Endodermal cell (in vitro differentiated cells): Measurements from ENCODE around the gene AARSD1. TPM values are rescaled to one million over a fixed set of nuclear protein-coding genes. Genes with fewer than 3 reads are reported as not detected.

Source experiments
- DNase-seq: peaks from one replicate; pipeline ENCODE4 v3.0.0-alpha.2; 2017
- H3K27ac ChIP-seq: 2 replicates; pipeline ENCODE4 v1.5.1; 2013; ENCODE audit warnings: mild to moderate bottlenecking, low read depth, low read length, moderate library complexity
- H3K27me3 ChIP-seq: 2 replicates; pipeline ENCODE4 v1.6.1; 2013; ENCODE audit warnings: mild to moderate bottlenecking, low read length, moderate library complexity; ENCODE audit not compliant: insufficient read depth, control insufficient read depth, poor library complexity, severe bottlenecking
- H3K36me3 ChIP-seq: 2 replicates; pipeline ENCODE4 v1.7.0; 2013; ENCODE audit warnings: mild to moderate bottlenecking, low read length, moderate library complexity; ENCODE audit not compliant: control insufficient read depth, insufficient read depth
- H3K4me1 ChIP-seq: one replicate; pipeline ENCODE4 v1.7.0; 2013; ENCODE audit warnings: low read length; ENCODE audit not compliant: control insufficient read depth, insufficient read depth
- H3K4me3 ChIP-seq: 2 replicates; pipeline ENCODE4 v1.5.1; 2013; ENCODE audit warnings: mild to moderate bottlenecking, low read length, moderate library complexity
- H3K9ac ChIP-seq: 2 replicates; pipeline ENCODE4 v1.6.1; 2013; ENCODE audit warnings: mild to moderate bottlenecking, low read length, moderate library complexity; ENCODE audit not compliant: poor library complexity, severe bottlenecking; ENCODE audit errors: extremely low read depth
- H3K9me3 ChIP-seq: 2 replicates; pipeline ENCODE4 v1.6.1; 2013; ENCODE audit warnings: mild to moderate bottlenecking, low read length, moderate library complexity; ENCODE audit not compliant: control insufficient read depth
- H3K27ac Mint-ChIP-seq: 2 replicates; pipeline ENCODE4 v1.8.0; 2020; ENCODE audit warnings: mixed read lengths
- H3K27me3 Mint-ChIP-seq: 2 replicates; pipeline ENCODE4 v1.8.0; 2021; ENCODE audit warnings: mild to moderate bottlenecking, mixed read lengths; ENCODE audit not compliant: insufficient read depth
- H3K36me3 Mint-ChIP-seq: 2 replicates; pipeline ENCODE4 v1.8.0; 2020; ENCODE audit warnings: low read depth, mixed read lengths
- H3K4me1 Mint-ChIP-seq: 2 replicates; pipeline ENCODE4 v1.8.0; 2020; ENCODE audit warnings: mixed read lengths
- H3K4me3 Mint-ChIP-seq: 2 replicates; pipeline ENCODE4 v1.8.0; 2020; ENCODE audit warnings: mild to moderate bottlenecking, moderate library complexity, mixed read lengths
- H3K9me3 Mint-ChIP-seq: 2 replicates; pipeline ENCODE4 v1.8.0; 2020; ENCODE audit warnings: mild to moderate bottlenecking, mixed read lengths
- WGBS, 2 experiments: methylation state at CpG; one replicate each; pipeline versions ENCODE4 v1.1.5 to v1.1.7; 2013; ENCODE audit warnings: missing lambda C conversion rate in 2 of 2, mixed read lengths in 1 of 2; ENCODE audit not compliant: insufficient coverage in 1 of 2, insufficient read length in 1 of 2; 5-methylcytosine and 5-hydroxymethylcytosine counted together
- total RNA-seq, 2 donors: library from RNA; stranded (reverse); fragmentation: NEBNext Ultra II Directional in 1 of 2; extraction: Animal tissue kit (Norgen Biotek cat#: 25700) in 1 of 2; gene quantifications; 2 replicates in 1 of 2; 3 replicates in 1 of 2; pipeline ENCODE4 v1.2.1, GENCODE V29; 2021
- TF ChIP-seq, protein P1 (sequence below): fragments of 200-600 bp; sonication (generic); conservative IDR thresholded peaks from 2 replicates; pipeline ENCODE4 v1.5.0; 2021; ENCODE audit warnings: antibody characterized with exemption, mild to moderate bottlenecking

The AARSD1 gene
- total RNA-seq, 2 donors from 2014 or later = 48.7 to 50.9 TPM

DNA sequence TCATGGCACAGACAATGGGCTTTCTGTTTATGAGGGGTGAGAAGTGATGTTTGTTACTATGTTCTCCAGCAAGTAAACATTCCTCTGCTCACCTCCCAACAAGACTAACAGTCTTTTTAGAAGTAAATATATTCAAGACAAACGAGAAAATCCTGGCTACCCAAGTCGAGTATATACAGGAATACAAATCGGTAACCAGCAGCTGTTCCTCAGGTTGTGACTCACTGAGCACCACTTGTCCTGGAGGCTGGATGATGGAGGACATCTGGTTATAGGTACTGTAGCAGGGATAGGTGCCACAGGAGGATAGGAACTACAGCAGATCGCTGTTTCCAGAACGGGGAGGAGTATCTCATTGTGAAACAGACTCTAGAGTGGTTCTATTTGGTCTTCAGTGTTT, 28.6 kb upstream of the AARSD1 start:
- Mint-ChIP-seq H3K36me3 (peaks cover 55% of the 10 kb centered on the region), H3K9me3 (no peaks in the 10 kb centered on the region), H3K27ac (no peak overlapping the region), H3K4me3 (no peak overlapping the region), H3K27me3 (no peaks in the 10 kb centered on the region), H3K4me1 (peaks cover 10% of the 10 kb centered on the region)
- peaks cover 70% of the 10 kb centered on the region for H3K36me3 ChIP-seq
- no peaks in the 10 kb centered on the region for H3K9me3 ChIP-seq
- peaks cover 7% of the 10 kb centered on the region for H3K4me1 ChIP-seq
- H3K27ac ChIP-seq = no peak overlapping the region
- TF ChIP-seq, protein P1, sequence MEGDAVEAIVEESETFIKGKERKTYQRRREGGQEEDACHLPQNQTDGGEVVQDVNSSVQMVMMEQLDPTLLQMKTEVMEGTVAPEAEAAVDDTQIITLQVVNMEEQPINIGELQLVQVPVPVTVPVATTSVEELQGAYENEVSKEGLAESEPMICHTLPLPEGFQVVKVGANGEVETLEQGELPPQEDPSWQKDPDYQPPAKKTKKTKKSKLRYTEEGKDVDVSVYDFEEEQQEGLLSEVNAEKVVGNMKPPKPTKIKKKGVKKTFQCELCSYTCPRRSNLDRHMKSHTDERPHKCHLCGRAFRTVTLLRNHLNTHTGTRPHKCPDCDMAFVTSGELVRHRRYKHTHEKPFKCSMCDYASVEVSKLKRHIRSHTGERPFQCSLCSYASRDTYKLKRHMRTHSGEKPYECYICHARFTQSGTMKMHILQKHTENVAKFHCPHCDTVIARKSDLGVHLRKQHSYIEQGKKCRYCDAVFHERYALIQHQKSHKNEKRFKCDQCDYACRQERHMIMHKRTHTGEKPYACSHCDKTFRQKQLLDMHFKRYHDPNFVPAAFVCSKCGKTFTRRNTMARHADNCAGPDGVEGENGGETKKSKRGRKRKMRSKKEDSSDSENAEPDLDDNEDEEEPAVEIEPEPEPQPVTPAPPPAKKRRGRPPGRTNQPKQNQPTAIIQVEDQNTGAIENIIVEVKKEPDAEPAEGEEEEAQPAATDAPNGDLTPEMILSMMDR = no peak
- 92 to 97% methylated on average over 5 of the region's 5 CpGs for WGBS, 2 experiments
- no peaks in the 10 kb centered on the region for H3K27me3 ChIP-seq
- no peak overlapping the region for H3K4me3 ChIP-seq
- DNase-seq = no peak
- no peak overlapping the region for H3K9ac ChIP-seq

DNA sequence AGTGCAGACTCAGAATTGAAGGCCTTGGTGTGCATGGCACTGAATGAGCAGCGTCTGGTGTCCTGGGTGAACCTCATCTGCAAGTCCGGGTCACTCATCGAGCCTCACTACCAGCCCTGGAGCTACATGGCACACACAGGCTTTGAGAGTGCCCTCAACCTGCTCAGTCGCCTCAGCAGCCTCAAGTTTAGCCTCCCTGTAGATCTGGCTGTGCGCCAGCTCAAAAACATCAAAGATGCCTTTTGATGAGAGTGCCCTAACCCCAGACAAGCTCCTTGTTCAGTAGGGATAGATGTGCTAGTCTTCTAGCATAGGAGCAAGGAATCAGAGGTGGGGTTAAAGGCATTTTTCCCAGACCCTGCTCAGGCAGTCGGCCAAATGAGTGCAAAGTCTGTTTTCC, 27.2 kb upstream of the AARSD1 start:
- H3K9me3 ChIP-seq = no peaks in the 10 kb centered on the region
- no peak overlapping the region for H3K9ac ChIP-seq
- Mint-ChIP-seq H3K27ac (no peak overlapping the region), H3K4me1 (no peaks in the 10 kb centered on the region), H3K27me3 (no peaks in the 10 kb centered on the region), H3K36me3 (peaks cover 67% of the 10 kb centered on the region), H3K4me3 (no peak overlapping the region), H3K9me3 (no peaks in the 10 kb centered on the region)
- 95 to 96% methylated on average over 6 of the region's 6 CpGs for WGBS, 2 experiments
- no peaks in the 10 kb centered on the region for H3K4me1 ChIP-seq
- TF ChIP-seq, protein P1 = no peak
- no peaks in the 10 kb centered on the region for H3K27me3 ChIP-seq
- no peak overlapping the region for H3K4me3 ChIP-seq
- H3K36me3 ChIP-seq = peaks cover 83% of the 10 kb centered on the region
- H3K27ac ChIP-seq = no peak overlapping the region
- no peak for DNase-seq

DNA sequence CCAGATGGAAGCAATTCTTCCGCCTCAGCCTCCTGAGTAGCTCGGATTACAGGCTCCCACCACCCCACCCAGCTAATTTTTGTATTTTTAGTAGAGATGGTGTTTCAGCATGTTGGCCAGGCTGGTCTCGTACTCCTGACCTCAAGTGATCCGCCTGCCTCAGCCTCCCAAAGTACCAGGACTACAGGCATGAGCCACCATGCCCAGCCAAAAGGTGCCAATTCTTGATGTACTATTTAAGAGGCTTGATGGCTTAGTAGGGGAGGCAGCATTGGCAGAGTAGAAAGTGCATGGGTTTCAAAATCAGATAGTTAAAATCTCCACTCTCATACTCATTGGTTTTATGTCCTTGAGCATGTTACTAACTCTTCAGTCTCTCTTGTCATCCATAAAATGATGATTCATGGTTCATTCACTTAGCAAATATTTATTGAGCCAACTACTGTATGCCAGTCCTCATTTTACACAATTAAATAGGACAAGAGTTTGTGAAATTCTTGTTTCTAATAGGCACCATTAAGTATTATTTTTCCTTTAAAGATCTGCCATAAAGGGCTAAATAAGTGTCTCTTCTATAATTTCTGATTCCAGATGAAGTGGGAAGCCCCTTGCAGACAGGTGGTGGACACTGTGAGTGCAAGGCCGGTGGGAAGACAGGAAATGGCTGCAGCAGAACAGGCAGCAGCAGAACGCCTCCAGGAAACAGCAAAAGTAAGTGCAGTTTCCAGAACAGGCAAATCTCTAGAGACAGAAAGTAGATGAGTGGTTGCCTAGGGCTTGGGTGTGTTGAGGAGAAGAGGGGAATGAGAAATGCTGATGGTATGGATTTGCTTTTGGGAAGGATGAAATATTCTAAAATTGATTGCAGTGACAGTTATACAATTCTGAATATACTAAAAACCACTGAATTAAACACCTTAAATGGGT, 25.7 kb upstream of the AARSD1 start:
- DNase-seq = no peak
- Mint-ChIP-seq H3K9me3 (no peaks in the 10 kb centered on the region), H3K36me3 (peaks cover 80% of the 10 kb centered on the region), H3K27me3 (no peaks in the 10 kb centered on the region), H3K4me1 (no peaks in the 10 kb centered on the region), H3K4me3 (no peak overlapping the region), H3K27ac (no peak overlapping the region)
- Histone ChIP-seq H3K4me1 (no peaks in the 10 kb centered on the region), H3K27me3 (no peaks in the 10 kb centered on the region), H3K9me3 (no peaks in the 10 kb centered on the region), H3K27ac (no peak overlapping the region), H3K9ac (no peak overlapping the region), H3K36me3 (peaks cover 94% of the 10 kb centered on the region), H3K4me3 (no peak overlapping the region)
- TF ChIP-seq, protein P1 = no peak
- WGBS, 2 experiments = 91 to 93% methylated on average over 3 to 6 of the region's 6 CpGs
